ENCODE results near the gene AUTS2.

GRCh38 chr7:69564454-69565417, 33.5 kb upstream of the AUTS2 start:
- TF ChIP-seq LEF1 (IDR thresholded peaks at IDR 0.05; ENCODE audit: borderline replicate concordance): no peak
- TF ChIP-seq SP1 (IDR thresholded peaks at IDR 0.05): no peak
- no peak for TF ChIP-seq ELF4 (IDR thresholded peaks at IDR 0.05)
